ENCODE measurements around the gene RBM5.

The RBM5 gene

DNA sequence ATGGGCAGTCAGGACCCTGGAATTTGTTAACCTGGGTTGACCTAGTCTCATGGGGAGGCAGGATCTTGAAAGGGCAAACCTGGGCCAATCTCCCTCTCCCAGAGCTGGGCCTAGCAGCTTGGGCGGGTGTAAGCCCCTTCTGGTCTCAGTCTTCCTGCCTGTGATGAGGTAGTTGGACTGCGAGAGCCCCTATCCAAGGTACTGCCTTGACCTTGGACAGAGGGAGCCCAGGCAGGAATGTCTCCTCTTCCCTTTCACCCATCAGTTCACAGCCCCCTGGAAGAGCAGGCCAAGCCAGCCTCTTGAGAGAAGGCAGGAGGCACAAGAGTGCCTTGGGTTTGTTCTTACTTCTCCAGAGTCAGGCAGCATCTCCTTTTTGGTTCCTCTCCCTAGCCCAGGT, 41.7 kb downstream of the RBM5 start:
- Histone ChIP-seq H3K4me1 (ENCODE audit: insufficient read depth, low read length, poor library complexity, severe bottlenecking) (no peaks in the 10 kb centered on the region), H3K9ac (ENCODE audit: low read depth, low read length, poor library complexity, severe bottlenecking) (no peak overlapping the region), H3K27me3 (ENCODE audit: insufficient read depth, low read length, poor library complexity, severe bottlenecking) (no peaks in the 10 kb centered on the region), H4K20me1 (ENCODE audit: insufficient read depth, low read length, poor library complexity, severe bottlenecking) (no peaks in the 10 kb centered on the region), H3K9me3 (ENCODE audit: insufficient read depth, low read depth, low read length) (no peaks in the 10 kb centered on the region), H3K9me2 (replicated peaks; ENCODE audit: low read depth, low read length) (no peaks in the 10 kb centered on the region), H3K79me2 (ENCODE audit: insufficient read depth, low read length) (no peaks in the 10 kb centered on the region), H3K4me2 (ENCODE audit: low read depth, low read length, poor library complexity, severe bottlenecking) (no peak overlapping the region), H3K36me3 (ENCODE audit: insufficient read depth, low read length) (no peaks in the 10 kb centered on the region), H3F3A (ENCODE audit: low read depth) (no peaks in the 10 kb centered on the region), H2AFZ (ENCODE audit: low read length) (no peak overlapping the region), H3K4me3 (ENCODE audit: low read length, poor library complexity, severe bottlenecking) (no peak overlapping the region)
- TF ChIP-seq, protein P1, sequence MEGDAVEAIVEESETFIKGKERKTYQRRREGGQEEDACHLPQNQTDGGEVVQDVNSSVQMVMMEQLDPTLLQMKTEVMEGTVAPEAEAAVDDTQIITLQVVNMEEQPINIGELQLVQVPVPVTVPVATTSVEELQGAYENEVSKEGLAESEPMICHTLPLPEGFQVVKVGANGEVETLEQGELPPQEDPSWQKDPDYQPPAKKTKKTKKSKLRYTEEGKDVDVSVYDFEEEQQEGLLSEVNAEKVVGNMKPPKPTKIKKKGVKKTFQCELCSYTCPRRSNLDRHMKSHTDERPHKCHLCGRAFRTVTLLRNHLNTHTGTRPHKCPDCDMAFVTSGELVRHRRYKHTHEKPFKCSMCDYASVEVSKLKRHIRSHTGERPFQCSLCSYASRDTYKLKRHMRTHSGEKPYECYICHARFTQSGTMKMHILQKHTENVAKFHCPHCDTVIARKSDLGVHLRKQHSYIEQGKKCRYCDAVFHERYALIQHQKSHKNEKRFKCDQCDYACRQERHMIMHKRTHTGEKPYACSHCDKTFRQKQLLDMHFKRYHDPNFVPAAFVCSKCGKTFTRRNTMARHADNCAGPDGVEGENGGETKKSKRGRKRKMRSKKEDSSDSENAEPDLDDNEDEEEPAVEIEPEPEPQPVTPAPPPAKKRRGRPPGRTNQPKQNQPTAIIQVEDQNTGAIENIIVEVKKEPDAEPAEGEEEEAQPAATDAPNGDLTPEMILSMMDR (conservative IDR thresholded peaks at IDR 0.05; ENCODE audit: low read length), result no peak
- TF ChIP-seq EZH2phosphoT487 (IDR thresholded peaks at IDR 0.05; ENCODE audit: borderline replicate concordance), result no peak

DNA sequence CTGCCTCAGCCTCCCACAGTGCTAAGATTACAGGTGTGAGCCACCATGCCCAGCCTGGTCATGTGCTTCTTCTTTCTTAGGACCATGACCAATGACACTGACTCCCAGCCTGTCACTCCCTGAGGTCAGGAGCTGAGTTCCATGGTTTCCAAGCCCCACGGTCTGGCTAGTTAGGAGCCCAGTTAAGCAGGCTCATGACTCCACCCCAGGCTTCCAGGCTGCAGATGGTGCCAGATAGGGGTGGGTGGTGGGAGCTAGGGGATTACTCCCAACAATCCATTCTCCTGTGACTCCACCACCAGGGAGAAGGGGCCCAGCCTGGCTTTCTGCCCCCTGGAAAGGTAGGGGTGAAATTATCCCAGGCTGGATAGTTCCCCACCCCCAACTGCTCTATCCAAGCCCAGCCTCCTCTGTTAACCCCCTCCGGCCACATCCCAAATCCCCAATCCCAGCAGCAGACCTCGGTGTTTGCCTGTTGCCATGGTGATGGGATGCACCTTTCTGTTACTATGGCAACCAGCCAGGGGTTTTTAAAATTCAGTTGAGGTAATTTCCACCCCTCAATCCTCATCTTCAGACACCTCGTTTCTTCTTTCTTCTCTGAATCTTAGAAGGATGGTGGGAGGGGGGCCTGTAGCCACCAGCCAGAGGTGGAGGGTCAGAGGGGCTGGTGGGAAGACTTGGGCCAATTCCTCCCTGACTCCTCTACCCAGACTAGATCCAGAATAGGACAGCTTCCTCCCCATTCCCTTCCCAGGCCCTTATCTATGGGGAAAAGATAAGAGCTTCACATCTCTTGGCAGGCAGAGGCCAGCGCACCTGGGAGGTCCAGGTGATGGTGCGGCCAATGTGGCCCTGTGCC, 43.9 kb downstream of the RBM5 start:
- no peak overlapping the region for H3K4me2 ChIP-seq (ENCODE audit: low read depth, low read length, poor library complexity, severe bottlenecking)
- H3K4me1 ChIP-seq (ENCODE audit: insufficient read depth, low read length, poor library complexity, severe bottlenecking), result peaks cover 6% of the 10 kb centered on the region
- H3F3A ChIP-seq (ENCODE audit: low read depth), result no peaks in the 10 kb centered on the region
- H3K27me3 ChIP-seq (ENCODE audit: insufficient read depth, low read length, poor library complexity, severe bottlenecking), result no peaks in the 10 kb centered on the region
- no peak overlapping the region for H2AFZ ChIP-seq (ENCODE audit: low read length)
- no peaks in the 10 kb centered on the region for H3K79me2 ChIP-seq (ENCODE audit: insufficient read depth, low read length)
- H3K36me3 ChIP-seq (ENCODE audit: insufficient read depth, low read length), result no peaks in the 10 kb centered on the region
- no peaks in the 10 kb centered on the region for H3K9me2 ChIP-seq (replicated peaks; ENCODE audit: low read depth, low read length)
- H3K4me3 ChIP-seq (ENCODE audit: low read length, poor library complexity, severe bottlenecking), result no peak overlapping the region
- H3K9me3 ChIP-seq (ENCODE audit: insufficient read depth, low read depth, low read length), result no peaks in the 10 kb centered on the region
- H4K20me1 ChIP-seq (ENCODE audit: insufficient read depth, low read length, poor library complexity, severe bottlenecking), result no peaks in the 10 kb centered on the region
- H3K9ac ChIP-seq (ENCODE audit: low read depth, low read length, poor library complexity, severe bottlenecking), result no peak overlapping the region
- TF ChIP-seq, protein P1 (conservative IDR thresholded peaks at IDR 0.05; ENCODE audit: low read length), result no peak
- TF ChIP-seq EZH2phosphoT487 (IDR thresholded peaks at IDR 0.05; ENCODE audit: borderline replicate concordance), result no peak

- no peaks in the 10 kb centered on the region for H3K9me2 ChIP-seq (replicated peaks; ENCODE audit: low read depth, low read length)
- no peak overlapping the region for H3K9ac ChIP-seq (ENCODE audit: low read depth, low read length, poor library complexity, severe bottlenecking)
- H3K4me2 ChIP-seq (ENCODE audit: low read depth, low read length, poor library complexity, severe bottlenecking), result no peak overlapping the region
- no peaks in the 10 kb centered on the region for H4K20me1 ChIP-seq (ENCODE audit: insufficient read depth, low read length, poor library complexity, severe bottlenecking)
- H3K79me2 ChIP-seq (ENCODE audit: insufficient read depth, low read length), result no peaks in the 10 kb centered on the region
- H3K9me3 ChIP-seq (ENCODE audit: insufficient read depth, low read depth, low read length), result no peaks in the 10 kb centered on the region
- H3K4me3 ChIP-seq (ENCODE audit: low read length, poor library complexity, severe bottlenecking), result no peak overlapping the region
- peaks cover 12% of the 10 kb centered on the region for H3K4me1 ChIP-seq (ENCODE audit: insufficient read depth, low read length, poor library complexity, severe bottlenecking)
- H2AFZ ChIP-seq (ENCODE audit: low read length), result no peak overlapping the region
- TF ChIP-seq, protein P1 (conservative IDR thresholded peaks at IDR 0.05; ENCODE audit: low read length), result no peak
- TF ChIP-seq EZH2phosphoT487 (IDR thresholded peaks at IDR 0.05; ENCODE audit: borderline replicate concordance), result no peak
- H3F3A ChIP-seq (ENCODE audit: low read depth), result no peaks in the 10 kb centered on the region
- H3K36me3 ChIP-seq (ENCODE audit: insufficient read depth, low read length), result no peaks in the 10 kb centered on the region
- no peaks in the 10 kb centered on the region for H3K27me3 ChIP-seq (ENCODE audit: insufficient read depth, low read length, poor library complexity, severe bottlenecking)
Measured at GRCh38 chr3:50133283-50133615, 44.5 kb downstream of the RBM5 start.

All from Loucy (cell line).